Left lung (tissue), 10 donors: ENCODE results near the gene TBC1D10A. TPM values are rescaled to one million over a fixed set of nuclear protein-coding genes. Genes with fewer than 3 reads are reported as not detected.

Experiments used
- ATAC-seq: fragments of 200-7000 bp; cut with Tn5 transposase; one replicate; pipeline ENCODE4 v1.9.1; 2020; ENCODE audit warnings: moderate library complexity
- DNase-seq, 4 donors: peaks; one replicate each; pipeline ENCODE4 v3.0.0-alpha.2; 2013 to 2020
- H3K27ac ChIP-seq, 2 donors: fragments of 200-600 bp; sonication (generic) in 1 of 2; one replicate each; pipeline versions ENCODE4 v1.5.0 to v1.8.0; 2020 to 2021
- H3K27me3 ChIP-seq, 2 donors: fragments of 200-600 bp; sonication (generic) in 1 of 2; one replicate each; pipeline versions ENCODE4 v1.5.0 to v1.8.0; 2020 to 2021
- H3K36me3 ChIP-seq, 2 donors: fragments of 200-600 bp; sonication (generic) in 1 of 2; one replicate each; pipeline versions ENCODE4 v1.5.0 to v1.8.0; 2020 to 2021
- H3K4me1 ChIP-seq, 2 donors: fragments of 200-600 bp; one replicate each; pipeline ENCODE4 v1.8.0; 2021
- H3K4me3 ChIP-seq, 2 donors: fragments of 200-600 bp; sonication (generic) in 1 of 2; one replicate each; pipeline versions ENCODE4 v1.5.0 to v1.8.0; 2020 to 2021; ENCODE audit warnings: mild to moderate bottlenecking in 1 of 2
- H3K9me3 ChIP-seq, 2 donors: fragments of 200-600 bp; sonication (generic) in 1 of 2; one replicate each; pipeline versions ENCODE4 v1.5.0 to v1.8.0; 2020 to 2021
- CTCF ChIP-seq, 2 donors: fragments of 200-600 bp; sonication (generic) in 1 of 2; IDR thresholded peaks; one replicate each; pipeline versions ENCODE4 v1.5.0 to v1.8.0; 2021; ENCODE audit warnings: antibody characterized with exemption in 2 of 2
- intact Hi-C, 2 donors: fragments of 100-400 bp; cut with DNase I; formaldehyde crosslinking; loops; one replicate each; pipeline versions ENCODE4 v1.11.2 to v1.14.2; 2022
- polyA plus RNA-seq, 6 donors: library from polyadenylated mRNA; unstranded; fragments of 120-200 nt; gene quantifications; one replicate each; pipeline ENCODE4 v1.2.1, GENCODE V29; 2013; ENCODE audit not compliant: insufficient read length in 6 of 6
- total RNA-seq, 2 donors: library from RNA; stranded (reverse); fragmentation: NEBNext Ultra II Directional; extraction: Animal tissue kit (Norgen Biotek cat#: 25700); gene quantifications; one replicate each; pipeline ENCODE4 v1.2.1, GENCODE V29; 2021
- donor health status: DM: no; HTN: yes; CAD: no.
- donor health status: DM: no; HTN: no; CAD: no.

The TBC1D10A gene
- total and polyA plus RNA-seq, 8 donors, result 15.4 to 25.4 (median 18.2) TPM

DNA sequence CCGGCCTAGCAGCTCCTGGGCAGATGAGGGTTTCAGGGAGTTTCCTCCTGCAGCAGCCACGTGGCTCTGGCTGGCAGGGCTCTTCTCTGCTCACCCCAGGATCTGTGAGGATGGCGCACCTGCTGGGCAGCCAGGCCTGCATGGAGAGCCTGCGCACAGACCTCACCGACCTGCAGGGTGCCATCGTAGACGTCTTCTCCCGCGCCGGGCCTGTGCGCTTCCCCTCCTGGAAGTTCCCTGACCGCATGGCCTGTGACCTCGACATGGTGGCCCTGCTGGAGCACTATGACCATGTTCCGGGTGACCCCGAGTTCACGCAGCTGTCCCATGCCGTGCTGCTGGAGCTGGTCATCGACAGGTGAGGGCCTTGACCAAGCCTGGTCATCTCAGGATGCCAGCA is 39.1 kb upstream of the TBC1D10A start:
- H3K27ac ChIP-seq, result no peak overlapping the region
- DNase-seq (peak in 1 of 4 donors; percentile 66), ATAC-seq (no peak)
- no peaks in the 10 kb centered on the region for H3K9me3 ChIP-seq
- no peak overlapping the region for H3K4me3 ChIP-seq
- H3K4me1 ChIP-seq, result no peaks in the 10 kb centered on the region
- peaks cover 0 to 10% of the 10 kb centered on the region in 2 donors for H3K36me3 ChIP-seq
- no peak for TF ChIP-seq CTCF (IDR thresholded peaks at IDR 0.05)
- H3K27me3 ChIP-seq, result no peaks in the 10 kb centered on the region
- intact Hi-C loops, result no loop called here

- Histone ChIP-seq H3K27me3 (no peaks in the 10 kb centered on the region), H3K9me3 (no peaks in the 10 kb centered on the region), H3K27ac (no peak overlapping the region), H3K36me3 (peaks cover 0 to 10% of the 10 kb centered on the region in 2 donors), H3K4me1 (peaks cover 0 to under 1% of the 10 kb centered on the region in 2 donors), H3K4me3 (no peak overlapping the region)
- DNase-seq (no peak), ATAC-seq (no peak)
- intact Hi-C loops, result no loop called here
- TF ChIP-seq CTCF (IDR thresholded peaks at IDR 0.05), result no peak
These were observed 36.0 kb upstream of the TBC1D10A start for GRCh38 chr22:30362651-30363281.

GRCh38 chr22:30361916-30362650 is 35.3 kb upstream of the TBC1D10A start:
- ATAC-seq (no peak), DNase-seq (no peak)
- Histone ChIP-seq H3K9me3 (no peaks in the 10 kb centered on the region), H3K36me3 (peaks cover 0 to 10% of the 10 kb centered on the region in 2 donors), H3K4me1 (peaks cover 0 to 8% of the 10 kb centered on the region in 2 donors), H3K4me3 (no peak overlapping the region), H3K27ac (no peak overlapping the region), H3K27me3 (no peaks in the 10 kb centered on the region)
- no peak for TF ChIP-seq CTCF (IDR thresholded peaks at IDR 0.05)
- intact Hi-C loops, result no loop called here

GRCh38 chr22:30358541-30358940 is 31.8 kb upstream of the TBC1D10A start:
- Histone ChIP-seq H3K4me3 (no peak overlapping the region), H3K27me3 (no peaks in the 10 kb centered on the region), H3K4me1 (peaks cover 20 to 36% of the 10 kb centered on the region in 2 donors), H3K36me3 (no peaks in the 10 kb centered on the region), H3K9me3 (no peaks in the 10 kb centered on the region), H3K27ac (no peak overlapping the region)
- no peak for DNase-seq
- ATAC-seq, result no peak
- intact Hi-C loops, result no loop called here
- no peak for TF ChIP-seq CTCF (IDR thresholded peaks at IDR 0.05)

DNA sequence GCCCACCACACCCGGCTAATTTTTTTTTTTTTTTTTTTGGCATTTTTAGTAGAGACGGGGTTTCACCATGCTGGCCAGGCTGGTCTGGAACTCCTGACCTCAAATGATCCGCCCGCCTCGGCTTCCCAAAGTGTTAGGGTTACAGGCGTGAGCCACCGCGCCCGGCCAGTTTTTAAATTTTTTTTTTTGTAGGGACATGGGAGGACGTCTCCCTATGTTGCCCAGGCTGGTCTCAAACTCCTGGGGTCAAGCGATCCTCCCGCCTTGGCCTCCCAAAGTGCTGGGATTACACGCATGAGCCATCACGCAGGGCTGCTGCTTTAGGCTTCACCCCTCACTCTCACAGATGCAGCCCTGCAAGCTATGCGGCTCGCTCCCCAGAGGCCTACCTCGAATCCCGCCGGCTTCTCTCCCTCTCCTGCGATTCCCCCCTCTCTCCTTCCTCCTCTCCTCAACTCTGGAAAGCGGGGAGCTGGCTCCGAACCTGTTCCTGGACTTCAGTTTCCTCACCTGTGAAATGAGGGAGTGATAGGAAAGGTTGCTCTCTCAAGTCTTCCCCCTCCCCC is 31.0 kb upstream of the TBC1D10A start:
- H3K4me1 ChIP-seq, result peaks cover 20 to 37% of the 10 kb centered on the region in 2 donors
- ATAC-seq, result no peak
- intact Hi-C loops, result no loop called here
- H3K27me3 ChIP-seq, result no peaks in the 10 kb centered on the region
- H3K9me3 ChIP-seq, result no peaks in the 10 kb centered on the region
- H3K27ac ChIP-seq, result no peak overlapping the region
- DNase-seq, result peak in 1 of 4 donors; percentile 53
- H3K4me3 ChIP-seq, result peak overlapping the region; percentile 76 to 85
- TF ChIP-seq CTCF (IDR thresholded peaks at IDR 0.05), result no peak
- peaks cover 0 to 5% of the 10 kb centered on the region in 2 donors for H3K36me3 ChIP-seq
